ENCODE measurements around the gene TPK1. TPM values are rescaled to one million over a fixed set of nuclear protein-coding genes. Genes with fewer than 3 reads are reported as not detected.

TPK1 gene
- total RNA-seq, 1 donor from 2014 or later: 20.0 TPM

GRCh38 chr7:144594580-144594979 lies 241.3 kb downstream of the TPK1 start:
- H3K9me3 Mint-ChIP-seq: peaks cover 24% of the 10 kb centered on the region
- CTCF ChIA-PET: no interaction called here

GRCh38 chr7:144588559-144589051 lies 247.2 kb downstream of the TPK1 start:
- no peaks in the 10 kb centered on the region for H3K4me1 Mint-ChIP-seq
- intact Hi-C loops (cut with micrococcal nuclease): no loop called here
- no peak for ATAC-seq (ENCODE audit: low read depth)
- no peak for DNase-seq
- ChIA-PET POLR2A (no interaction called here), CTCF (no interaction called here)
- TF ChIP-seq CTCF (IDR thresholded peaks at IDR 0.05): no peak
- no peaks in the 10 kb centered on the region for H3K9me3 Mint-ChIP-seq
- H3K27ac Mint-ChIP-seq: no peak overlapping the region
- peaks cover 38% of the 10 kb centered on the region for H3K36me3 Mint-ChIP-seq (ENCODE audit: low read depth)
- H3K27me3 Mint-ChIP-seq: no peaks in the 10 kb centered on the region
- no peak overlapping the region for H3K4me3 Mint-ChIP-seq

More at GRCh38 chr7:144594580-144594979, 241.3 kb downstream of the TPK1 start:
- H3K27me3 Mint-ChIP-seq: no peaks in the 10 kb centered on the region
- DNase-seq: no peak
- no peak for ATAC-seq (ENCODE audit: low read depth)
- no peak overlapping the region for H3K4me3 Mint-ChIP-seq
- intact Hi-C loops (cut with micrococcal nuclease): no loop called here
- no peak for TF ChIP-seq CTCF (IDR thresholded peaks at IDR 0.05)
- POLR2A ChIA-PET: no interaction called here
- H3K27ac Mint-ChIP-seq: no peak overlapping the region
- peaks cover 56% of the 10 kb centered on the region for H3K36me3 Mint-ChIP-seq (ENCODE audit: low read depth)
- H3K4me1 Mint-ChIP-seq: no peaks in the 10 kb centered on the region

- no peaks in the 10 kb centered on the region for H3K4me1 Mint-ChIP-seq
- CTCF ChIA-PET: no interaction called here
- TF ChIP-seq CTCF (IDR thresholded peaks at IDR 0.05): no peak
- POLR2A ChIA-PET: interaction anchor here (0.7 kb wide), 1 partner anchor 38 kb away, joined by 6 read pairs; no protein-coding TSS in a partner anchor
- no peak overlapping the region for H3K27ac Mint-ChIP-seq
- peaks cover 34% of the 10 kb centered on the region for H3K36me3 Mint-ChIP-seq (ENCODE audit: low read depth)
- H3K4me3 Mint-ChIP-seq: no peak overlapping the region
- intact Hi-C loops (cut with micrococcal nuclease): no loop called here
- DNase-seq: no peak
- no peak for ATAC-seq (ENCODE audit: low read depth)
- no peaks in the 10 kb centered on the region for H3K9me3 Mint-ChIP-seq
- no peaks in the 10 kb centered on the region for H3K27me3 Mint-ChIP-seq
Observed at GRCh38 chr7:144587701-144588100, 248.2 kb downstream of the TPK1 start.

- Mint-ChIP-seq H3K27ac (no peak overlapping the region), H3K9me3 (no peaks in the 10 kb centered on the region), H3K27me3 (no peaks in the 10 kb centered on the region), H3K4me3 (no peak overlapping the region), H3K36me3 (ENCODE audit: low read depth) (peaks cover 26% of the 10 kb centered on the region), H3K4me1 (no peaks in the 10 kb centered on the region)
- ChIA-PET CTCF (no interaction called here), POLR2A (no interaction called here)
- ATAC-seq (ENCODE audit: low read depth) (no peak), DNase-seq (no peak)
- no peak for TF ChIP-seq CTCF (IDR thresholded peaks at IDR 0.05)
- intact Hi-C loops (cut with micrococcal nuclease): no loop called here
Observed at GRCh38 chr7:144584726-144585125, 251.1 kb downstream of the TPK1 start.

GRCh38 chr7:144579687-144580086 lies 256.2 kb downstream of the TPK1 start:
- CTCF ChIA-PET: no interaction called here
- peaks cover 5% of the 10 kb centered on the region for H3K9me3 Mint-ChIP-seq
- no peak overlapping the region for H3K27ac Mint-ChIP-seq
- POLR2A ChIA-PET: no interaction called here
- H3K36me3 Mint-ChIP-seq (ENCODE audit: low read depth): peaks cover 20% of the 10 kb centered on the region
- no peak for ATAC-seq (ENCODE audit: low read depth)
- TF ChIP-seq CTCF (IDR thresholded peaks at IDR 0.05): no peak
- no peak overlapping the region for H3K4me3 Mint-ChIP-seq
- no peaks in the 10 kb centered on the region for H3K4me1 Mint-ChIP-seq
- intact Hi-C loops (cut with micrococcal nuclease): no loop called here
- DNase-seq: no peak
- H3K27me3 Mint-ChIP-seq: no peaks in the 10 kb centered on the region
